Breast epithelium (tissue), 4 donors: ENCODE measurements around the gene BRAF. TPM values are rescaled to one million over a fixed set of nuclear protein-coding genes. Genes with fewer than 3 reads are reported as not detected.

ENCODE experiments used
- DNase-seq, 2 donors: peaks; one replicate each; pipeline ENCODE4 v3.0.0-alpha.2; 2019; ENCODE audit warnings: low spot score in 2 of 2
- H3K27ac ChIP-seq, 2 donors: fragments of 200-600 bp; sonication (generic) in 1 of 2; one replicate each; pipeline ENCODE4 v1.5.1; 2016 to 2019; ENCODE audit warnings: mild to moderate bottlenecking in 1 of 2
- H3K27me3 ChIP-seq, 2 donors: fragments of 200-600 bp; sonication (generic) in 1 of 2; one replicate each; pipeline versions ENCODE4 v1.5.1 to v1.6.0; 2017 to 2019; ENCODE audit warnings: control low read depth in 1 of 2, mild to moderate bottlenecking in 1 of 2
- H3K36me3 ChIP-seq: fragments of 200-600 bp; one replicate; pipeline ENCODE4 v1.5.1; 2019
- H3K4me1 ChIP-seq, 2 donors: fragments of 200-600 bp; sonication (generic); one replicate each; pipeline ENCODE4 v1.5.1; 2016 to 2019; ENCODE audit warnings: control low read depth in 1 of 2
- H3K4me3 ChIP-seq, 3 donors: fragments of 200-600 bp; sonication (generic); 1 replicate in 2 of 3; 2 replicates in 1 of 3; pipeline ENCODE4 v1.5.1; 2016 to 2019; ENCODE audit warnings: mild to moderate bottlenecking in 3 of 3, moderate library complexity in 2 of 3
- H3K9me3 ChIP-seq, 2 donors: fragments of 200-600 bp; sonication (generic) in 1 of 2; one replicate each; pipeline ENCODE4 v1.5.1; 2016 to 2019; ENCODE audit warnings: control low read depth in 1 of 2
- POLR2A ChIP-seq: fragments of 450-650 bp; IDR thresholded peaks from one replicate; pipeline ENCODE4 v1.6.1; 2016; ENCODE audit warnings: antibody characterized with exemption, mild to moderate bottlenecking, moderate library complexity
- POLR2AphosphoS5 ChIP-seq, 3 donors: sonication (generic); formaldehyde crosslinking; IDR thresholded peaks; one replicate each; pipeline ENCODE4 v1.6.1; 2017; ENCODE audit warnings: antibody characterized with exemption in 3 of 3
- intact Hi-C: fragments of 100-400 bp; cut with DNase I; formaldehyde crosslinking; loops from one replicate; pipeline ENCODE4 v1.15.1; 2023; ENCODE audit warnings: low total_unique reads
- total RNA-seq, 3 donors: library from RNA; depleted of rRNA; stranded (reverse); fragments of >200 nt; gene quantifications; one replicate each; pipeline ENCODE4 v1.1.0, GENCODE V29; 2016
- TF ChIP-seq, protein P1 (sequence below), 3 donors: fragments of 450-650 bp; IDR thresholded peaks; one replicate each; pipeline ENCODE4 v1.5.1; 2016 to 2017; ENCODE audit warnings: antibody characterized with exemption in 3 of 3, mild to moderate bottlenecking in 3 of 3, moderate library complexity in 3 of 3

BRAF gene
- total RNA-seq, 3 donors from 2014 or later = 42.1 to 106 (median 64.9) TPM

DNA sequence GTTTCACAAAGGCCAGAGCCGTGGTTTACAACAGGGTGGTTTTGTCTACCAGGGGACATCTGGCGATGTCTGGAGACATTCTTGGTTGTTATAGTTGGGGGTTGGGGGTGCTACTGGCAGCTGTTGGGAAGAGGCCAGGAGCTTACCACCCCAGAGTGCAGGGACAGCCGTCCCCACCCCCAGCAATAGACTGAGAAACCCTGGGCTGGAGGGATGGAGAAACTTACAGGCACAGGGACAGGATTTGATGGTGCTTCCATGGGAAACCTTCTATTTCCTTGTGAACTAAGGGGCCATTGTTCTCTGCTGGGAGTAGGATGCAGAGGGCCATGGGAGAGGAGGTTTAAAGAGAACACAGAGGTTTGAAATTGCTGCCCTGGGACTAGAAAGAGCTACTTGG lies 241.1 kb downstream of the BRAF start:
- Histone ChIP-seq H3K9me3 (no peaks in the 10 kb centered on the region), H3K4me1 (no peaks in the 10 kb centered on the region), H3K36me3 (peaks cover 10% of the 10 kb centered on the region), H3K27me3 (no peaks in the 10 kb centered on the region), H3K4me3 (no peak overlapping the region), H3K27ac (no peak overlapping the region)
- intact Hi-C loops = loop anchor here (10.0 kb wide), 1 partner anchor 1719 kb away; no protein-coding TSS in a partner anchor
- DNase-seq = no peak
- no peak for TF ChIP-seq POLR2A
- no peak for TF ChIP-seq POLR2AphosphoS5 (IDR thresholded peaks at IDR 0.05)
- TF ChIP-seq, protein P1, sequence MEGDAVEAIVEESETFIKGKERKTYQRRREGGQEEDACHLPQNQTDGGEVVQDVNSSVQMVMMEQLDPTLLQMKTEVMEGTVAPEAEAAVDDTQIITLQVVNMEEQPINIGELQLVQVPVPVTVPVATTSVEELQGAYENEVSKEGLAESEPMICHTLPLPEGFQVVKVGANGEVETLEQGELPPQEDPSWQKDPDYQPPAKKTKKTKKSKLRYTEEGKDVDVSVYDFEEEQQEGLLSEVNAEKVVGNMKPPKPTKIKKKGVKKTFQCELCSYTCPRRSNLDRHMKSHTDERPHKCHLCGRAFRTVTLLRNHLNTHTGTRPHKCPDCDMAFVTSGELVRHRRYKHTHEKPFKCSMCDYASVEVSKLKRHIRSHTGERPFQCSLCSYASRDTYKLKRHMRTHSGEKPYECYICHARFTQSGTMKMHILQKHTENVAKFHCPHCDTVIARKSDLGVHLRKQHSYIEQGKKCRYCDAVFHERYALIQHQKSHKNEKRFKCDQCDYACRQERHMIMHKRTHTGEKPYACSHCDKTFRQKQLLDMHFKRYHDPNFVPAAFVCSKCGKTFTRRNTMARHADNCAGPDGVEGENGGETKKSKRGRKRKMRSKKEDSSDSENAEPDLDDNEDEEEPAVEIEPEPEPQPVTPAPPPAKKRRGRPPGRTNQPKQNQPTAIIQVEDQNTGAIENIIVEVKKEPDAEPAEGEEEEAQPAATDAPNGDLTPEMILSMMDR (IDR thresholded peaks at IDR 0.05) = no peak

GRCh38 chr7:140681766-140682165 lies 243.0 kb downstream of the BRAF start:
- no peaks in the 10 kb centered on the region for H3K27me3 ChIP-seq
- TF ChIP-seq POLR2A = no peak
- TF ChIP-seq POLR2AphosphoS5 (IDR thresholded peaks at IDR 0.05) = no peak
- TF ChIP-seq, protein P1 (IDR thresholded peaks at IDR 0.05) = no peak
- no peaks in the 10 kb centered on the region for H3K4me1 ChIP-seq
- H3K27ac ChIP-seq = no peak overlapping the region
- intact Hi-C loops = loop anchor here (10.0 kb wide), 1 partner anchor 1717 kb away; no protein-coding TSS in a partner anchor
- peaks cover 7% of the 10 kb centered on the region for H3K36me3 ChIP-seq
- no peaks in the 10 kb centered on the region for H3K9me3 ChIP-seq
- DNase-seq = no peak
- no peak overlapping the region for H3K4me3 ChIP-seq

DNA sequence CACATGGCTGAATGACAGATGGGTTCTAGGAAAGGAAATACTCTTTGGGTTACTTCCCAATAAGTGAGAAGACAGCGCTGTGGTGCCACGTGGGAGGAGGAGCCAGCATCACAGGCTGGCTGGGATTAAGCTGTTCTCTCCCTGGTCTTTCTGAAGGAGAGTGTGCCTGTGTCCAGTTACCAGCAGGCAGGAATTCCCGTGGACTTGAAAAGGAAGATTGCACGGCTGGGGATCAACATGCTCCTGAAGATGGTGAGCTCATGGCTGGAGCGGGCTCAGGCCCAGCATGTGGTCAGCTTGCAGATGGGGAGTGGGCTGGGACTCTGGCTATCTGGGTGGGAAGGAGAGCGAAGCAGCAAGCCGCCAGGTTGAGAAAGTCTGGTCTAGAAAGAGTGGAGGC lies 243.8 kb downstream of the BRAF start:
- Histone ChIP-seq H3K27me3 (no peaks in the 10 kb centered on the region), H3K27ac (no peak overlapping the region), H3K4me1 (no peaks in the 10 kb centered on the region), H3K36me3 (peaks cover 7% of the 10 kb centered on the region), H3K9me3 (no peaks in the 10 kb centered on the region), H3K4me3 (no peak overlapping the region)
- intact Hi-C loops = loop anchor here (10.0 kb wide), 1 partner anchor 1716 kb away; no protein-coding TSS in a partner anchor
- DNase-seq = no peak
- TF ChIP-seq POLR2AphosphoS5 (IDR thresholded peaks at IDR 0.05) (no peak), POLR2A (no peak)
- TF ChIP-seq, protein P1 (IDR thresholded peaks at IDR 0.05) = no peak

DNA sequence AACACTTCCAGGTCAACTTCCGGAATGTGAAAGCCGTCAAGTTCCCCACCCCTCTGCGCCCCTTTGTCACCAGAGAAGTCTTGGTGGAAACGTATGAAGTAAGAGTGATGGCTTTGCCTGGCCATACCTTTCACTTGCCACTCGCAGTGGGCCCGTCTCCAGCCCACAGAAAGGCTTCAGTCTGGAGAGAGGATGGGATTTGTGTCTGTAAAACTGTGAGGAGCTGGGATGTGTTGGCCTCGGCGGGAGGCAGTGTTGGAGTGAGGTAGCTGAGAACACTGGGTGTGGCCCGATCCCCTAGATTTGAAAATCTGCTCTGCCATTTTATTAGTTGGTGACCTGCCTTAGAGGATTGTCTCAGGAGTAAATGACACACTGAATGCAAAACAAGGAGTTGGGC lies 245.5 kb downstream of the BRAF start:
- no peak overlapping the region for H3K4me3 ChIP-seq
- intact Hi-C loops = no loop called here
- no peaks in the 10 kb centered on the region for H3K9me3 ChIP-seq
- no peaks in the 10 kb centered on the region for H3K27me3 ChIP-seq
- DNase-seq = no peak
- TF ChIP-seq POLR2A (no peak), POLR2AphosphoS5 (IDR thresholded peaks at IDR 0.05) (no peak)
- TF ChIP-seq, protein P1 (IDR thresholded peaks at IDR 0.05) = no peak
- H3K4me1 ChIP-seq = peaks cover 0 to 4% of the 10 kb centered on the region in 2 donors
- H3K27ac ChIP-seq = no peak overlapping the region
- H3K36me3 ChIP-seq = peaks cover 7% of the 10 kb centered on the region

DNA sequence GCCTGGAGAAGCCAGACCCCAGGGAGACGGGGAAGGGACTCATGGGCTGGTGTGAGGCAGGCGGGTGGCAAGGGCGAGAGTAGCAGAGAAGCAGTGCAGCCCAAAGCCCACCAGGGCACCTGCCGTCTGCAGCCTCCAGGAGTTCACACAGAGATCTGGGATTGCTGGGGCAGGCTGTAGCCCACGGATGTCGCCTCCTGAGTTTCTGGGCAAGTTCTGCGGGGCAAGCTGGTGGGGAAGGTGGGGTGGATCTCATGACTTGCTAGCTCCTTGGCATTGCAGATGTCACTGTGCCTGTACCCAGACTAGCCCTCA lies 246.0 kb downstream of the BRAF start:
- intact Hi-C loops = no loop called here
- Histone ChIP-seq H3K9me3 (no peaks in the 10 kb centered on the region), H3K4me1 (peaks cover 2 to 4% of the 10 kb centered on the region in 2 donors), H3K27me3 (no peaks in the 10 kb centered on the region), H3K36me3 (peaks cover 7% of the 10 kb centered on the region), H3K4me3 (no peak overlapping the region), H3K27ac (no peak overlapping the region)
- no peak for DNase-seq
- TF ChIP-seq POLR2AphosphoS5 (IDR thresholded peaks at IDR 0.05) (no peak), POLR2A (no peak)
- TF ChIP-seq, protein P1 (IDR thresholded peaks at IDR 0.05) = no peak
